Fibroblast of mammary gland (primary cell): ENCODE measurements around the gene TECPR2.

Source experiments
- DNase-seq: peaks from one replicate; pipeline ENCODE4 v3.0.0-alpha.2; 2010; ENCODE audit warnings: low read depth
- H3K4me3 ChIP-seq: 2 replicates; pipeline ENCODE4 v1.5.1; 2011; ENCODE audit warnings: low read depth, mild to moderate bottlenecking, low read length, moderate library complexity; ENCODE audit not compliant: control insufficient read depth
- TF ChIP-seq, protein P1 (sequence below): conservative IDR thresholded peaks from 2 replicates; pipeline ENCODE4 v1.5.1; 2011; ENCODE audit warnings: low read depth, low read length, inconsistent platforms; ENCODE audit not compliant: control insufficient read depth, insufficient read depth

The TECPR2 gene

DNA sequence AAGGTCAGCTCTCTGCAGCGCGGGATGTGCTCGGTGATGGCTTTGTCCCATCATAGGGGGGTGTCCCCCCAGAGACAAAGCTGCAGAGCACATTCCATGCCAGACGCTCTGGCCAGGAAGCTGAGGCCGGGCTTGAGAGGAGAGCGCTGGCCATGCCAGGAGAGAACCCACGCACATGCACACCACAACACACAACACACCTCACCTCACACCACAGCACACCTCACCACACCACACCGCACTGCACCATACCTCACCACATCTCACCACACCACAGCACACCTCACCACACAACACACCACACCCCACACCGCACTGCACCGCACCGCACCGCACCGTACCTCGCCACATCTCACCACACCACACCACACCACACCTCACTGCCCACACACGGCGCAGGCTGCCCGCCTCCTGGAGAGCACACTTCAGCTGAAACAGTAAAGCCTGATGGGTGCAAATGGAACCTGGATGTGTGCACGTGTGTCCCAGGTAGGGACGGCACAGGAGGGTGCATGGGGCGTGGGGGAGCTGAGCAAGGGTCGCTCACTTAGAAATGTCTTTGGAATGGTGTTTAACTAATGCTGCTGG lies 136.0 kb downstream of the TECPR2 start:
- no peak for DNase-seq
- TF ChIP-seq, protein P1, sequence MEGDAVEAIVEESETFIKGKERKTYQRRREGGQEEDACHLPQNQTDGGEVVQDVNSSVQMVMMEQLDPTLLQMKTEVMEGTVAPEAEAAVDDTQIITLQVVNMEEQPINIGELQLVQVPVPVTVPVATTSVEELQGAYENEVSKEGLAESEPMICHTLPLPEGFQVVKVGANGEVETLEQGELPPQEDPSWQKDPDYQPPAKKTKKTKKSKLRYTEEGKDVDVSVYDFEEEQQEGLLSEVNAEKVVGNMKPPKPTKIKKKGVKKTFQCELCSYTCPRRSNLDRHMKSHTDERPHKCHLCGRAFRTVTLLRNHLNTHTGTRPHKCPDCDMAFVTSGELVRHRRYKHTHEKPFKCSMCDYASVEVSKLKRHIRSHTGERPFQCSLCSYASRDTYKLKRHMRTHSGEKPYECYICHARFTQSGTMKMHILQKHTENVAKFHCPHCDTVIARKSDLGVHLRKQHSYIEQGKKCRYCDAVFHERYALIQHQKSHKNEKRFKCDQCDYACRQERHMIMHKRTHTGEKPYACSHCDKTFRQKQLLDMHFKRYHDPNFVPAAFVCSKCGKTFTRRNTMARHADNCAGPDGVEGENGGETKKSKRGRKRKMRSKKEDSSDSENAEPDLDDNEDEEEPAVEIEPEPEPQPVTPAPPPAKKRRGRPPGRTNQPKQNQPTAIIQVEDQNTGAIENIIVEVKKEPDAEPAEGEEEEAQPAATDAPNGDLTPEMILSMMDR, result no peak
- H3K4me3 ChIP-seq, result no peak overlapping the region

DNA sequence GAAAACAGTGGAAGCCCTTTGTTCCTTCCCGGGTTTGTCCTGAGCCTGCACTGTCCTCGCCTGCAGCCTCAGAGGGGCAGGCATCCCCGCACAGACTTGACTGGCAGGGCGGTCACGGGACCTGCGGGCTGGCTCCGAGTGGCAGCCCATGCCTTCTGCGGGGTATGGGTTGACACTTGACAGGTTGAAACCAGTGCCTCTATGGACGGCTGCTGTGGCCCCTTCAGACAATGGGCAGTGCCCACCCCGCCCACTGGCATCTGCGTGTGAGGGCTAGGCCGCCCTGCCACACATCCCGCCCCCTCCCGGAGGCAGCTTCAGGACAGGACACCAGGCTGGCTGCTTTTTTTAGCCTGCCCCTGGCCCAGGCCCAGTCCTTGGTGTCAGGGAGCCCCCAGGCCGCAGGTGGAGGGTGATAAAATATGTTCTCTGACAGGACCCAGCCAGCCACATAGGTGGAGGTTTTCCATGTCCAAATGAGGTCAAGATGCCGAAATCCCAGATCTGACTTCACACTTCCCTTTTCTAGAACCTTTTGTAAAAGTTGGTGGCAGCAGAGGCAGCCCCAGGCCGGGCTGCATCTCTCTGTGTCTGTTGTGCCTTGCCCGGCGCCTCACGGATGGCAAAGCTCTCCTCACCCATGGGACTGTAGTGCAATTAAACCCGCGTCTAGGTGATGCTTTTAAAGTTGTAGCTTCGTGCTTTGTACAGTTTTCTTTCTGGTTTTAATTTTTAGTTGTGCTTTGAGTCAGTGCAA lies 136.8 kb downstream of the TECPR2 start:
- DNase-seq, result no peak
- H3K4me3 ChIP-seq, result no peak overlapping the region
- TF ChIP-seq, protein P1, result no peak

DNA sequence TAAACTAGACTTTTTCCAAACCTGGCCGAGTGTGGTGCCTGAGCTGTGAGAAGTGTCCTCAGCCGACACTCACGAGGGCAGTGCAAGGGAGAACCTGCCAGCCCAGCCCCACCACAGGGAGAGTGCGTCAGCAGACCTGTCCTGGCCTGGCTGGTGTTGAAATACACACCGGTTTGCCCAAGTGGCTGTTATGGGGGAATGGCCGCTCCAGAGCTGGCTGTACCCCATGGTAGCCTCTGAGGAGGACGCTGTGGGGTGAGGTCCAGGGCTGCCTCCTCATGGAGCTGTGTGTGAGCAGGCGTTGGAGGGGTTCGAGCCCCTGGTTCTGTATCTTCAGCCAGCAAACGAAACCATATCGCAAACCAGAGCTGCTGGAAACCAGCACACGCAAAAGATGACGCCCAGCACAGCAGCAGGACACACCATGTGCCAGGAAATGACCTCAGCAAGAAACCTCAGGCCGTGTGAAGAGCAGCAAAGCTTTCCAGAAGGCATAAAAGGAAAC lies 137.5 kb downstream of the TECPR2 start:
- H3K4me3 ChIP-seq, result no peak overlapping the region
- DNase-seq, result peak; percentile 94
- TF ChIP-seq, protein P1, result no peak

DNA sequence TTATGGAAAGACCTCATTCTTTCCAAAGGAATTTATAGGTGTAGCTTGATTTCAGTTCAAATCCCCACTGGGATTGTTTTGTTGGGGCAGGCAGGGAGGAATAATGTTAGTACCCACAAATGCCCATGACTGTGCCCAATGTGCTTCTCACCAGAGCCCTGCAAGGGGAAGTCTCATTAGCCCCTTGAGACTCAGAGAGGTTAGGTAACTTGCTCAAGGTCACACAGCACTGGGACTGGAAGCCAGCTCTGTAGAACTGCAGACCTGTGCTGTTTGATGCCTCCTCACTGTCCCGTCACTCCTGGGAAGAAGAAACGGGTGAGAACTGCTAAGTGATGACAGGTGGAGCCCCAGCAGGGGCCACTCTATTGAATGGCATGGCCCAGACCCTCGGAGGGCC lies 138.0 kb downstream of the TECPR2 start:
- TF ChIP-seq, protein P1, result no peak
- DNase-seq, result no peak
- H3K4me3 ChIP-seq, result no peak overlapping the region

DNA sequence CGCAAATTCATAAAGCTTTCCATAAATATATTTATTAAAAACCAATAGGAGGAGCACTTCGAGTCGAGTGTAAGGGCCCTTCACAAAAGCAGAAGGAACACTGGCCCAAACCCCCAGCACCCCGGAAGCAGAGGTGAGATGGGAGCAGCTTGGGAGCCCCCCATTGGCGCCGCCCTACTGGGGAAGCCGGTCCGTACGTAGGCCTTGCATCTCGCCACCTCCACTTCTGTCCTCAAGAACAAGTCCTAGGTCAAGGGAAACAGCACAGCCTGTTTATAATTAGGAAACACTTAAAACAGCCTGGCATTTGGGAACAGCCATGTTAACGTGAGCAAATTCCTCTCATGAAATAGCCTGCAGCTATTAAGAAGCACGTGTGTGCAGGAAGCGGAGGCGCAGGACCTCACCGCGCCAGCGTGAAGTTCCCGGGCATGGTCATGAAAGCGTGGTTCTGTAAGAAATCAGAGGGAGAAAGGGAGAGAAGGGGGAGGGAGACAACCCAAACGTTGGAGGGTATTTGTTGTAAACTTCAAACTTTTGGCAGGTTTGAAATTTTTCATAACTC lies 139.1 kb downstream of the TECPR2 start:
- TF ChIP-seq, protein P1, result no peak
- H3K4me3 ChIP-seq, result no peak overlapping the region
- no peak for DNase-seq

DNA sequence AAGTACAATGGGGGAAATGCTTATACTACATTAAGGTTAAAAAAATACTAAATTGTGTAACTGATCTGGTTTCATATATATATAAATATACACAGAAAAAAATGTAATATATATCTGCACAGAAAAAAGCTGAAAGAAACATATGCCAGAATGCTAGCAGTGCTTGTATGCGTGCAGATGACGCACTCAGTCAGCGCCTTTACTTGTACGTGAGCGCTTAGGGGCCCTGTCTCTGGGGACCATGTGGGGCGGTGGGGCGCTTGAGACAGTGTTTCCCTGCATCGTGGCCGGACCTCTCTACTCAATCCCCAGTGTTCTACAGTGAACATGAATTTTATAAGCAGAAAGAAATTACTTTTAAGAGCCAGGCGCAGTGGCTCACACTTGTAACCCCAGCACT lies 139.8 kb downstream of the TECPR2 start:
- H3K4me3 ChIP-seq, result no peak overlapping the region
- TF ChIP-seq, protein P1, result no peak
- DNase-seq, result no peak
